Calu3 (cell line): ENCODE measurements around the gene EPB41L5. TPM values are rescaled to one million over a fixed set of nuclear protein-coding genes. Genes with fewer than 3 reads are reported as not detected.
A peak's percentile ranks its signal among the peaks of the same experiment; 100 is the strongest.

ENCODE experiments used
- BruUV-seq: library from RNA; stranded (reverse); fragments of 400-500 nt; replicated peaks from 2 replicates; lab custom pipeline; 2021; lab: Mats Ljungman, UMichigan
- CTCF ChIA-PET: fragments of 300-600 bp; sonication (Branson Sonifier 250); formaldehyde crosslinking; loops from one replicate; lab custom pipeline; 2022; ENCODE audit warnings: antibody characterized with exemption; lab: Charles Lee
- DNase-seq: peaks from one replicate; pipeline ENCODE4 v3.0.0; 2022
- H3K27ac Mint-ChIP-seq: one replicate; pipeline ENCODE4 v1.8.0; 2022; ENCODE audit warnings: mixed read lengths; ENCODE audit not compliant: unreplicated experiment
- H3K27me3 Mint-ChIP-seq: one replicate; pipeline ENCODE4 v1.8.0; 2022; ENCODE audit warnings: mixed read lengths; ENCODE audit not compliant: unreplicated experiment
- H3K36me3 Mint-ChIP-seq: one replicate; pipeline ENCODE4 v1.8.0; 2022; ENCODE audit warnings: mild to moderate bottlenecking, moderate library complexity, mixed read lengths; ENCODE audit not compliant: insufficient read depth, unreplicated experiment
- H3K4me1 Mint-ChIP-seq: one replicate; pipeline ENCODE4 v1.8.0; 2022; ENCODE audit warnings: mild to moderate bottlenecking, low read depth, mixed read lengths; ENCODE audit not compliant: unreplicated experiment
- H3K4me3 Mint-ChIP-seq: one replicate; pipeline ENCODE4 v1.8.0; 2022; ENCODE audit warnings: mild to moderate bottlenecking, low read depth, moderate library complexity, mixed read lengths; ENCODE audit not compliant: unreplicated experiment
- H3K9me3 Mint-ChIP-seq: one replicate; pipeline ENCODE4 v1.8.0; 2022; ENCODE audit warnings: low read depth, mixed read lengths; ENCODE audit not compliant: unreplicated experiment
- intact Hi-C: fragments of 100-400 bp; cut with micrococcal nuclease; formaldehyde crosslinking; loops from one replicate; pipeline ENCODE4 v1.10.0; 2022; ENCODE audit not compliant: unreplicated experiment
- total RNA-seq: library from RNA; stranded (reverse); gene quantifications from 2 replicates; pipeline ENCODE4 v1.2.3, GENCODE V29; 2022
- TF ChIP-seq, protein P1 (sequence below): fragments of 200-600 bp; IDR thresholded peaks from one replicate; pipeline ENCODE4 v1.8.0; 2022; ENCODE audit warnings: antibody characterized with exemption; ENCODE audit not compliant: unreplicated experiment

EPB41L5 gene
- total RNA-seq, 1 experiment from 2014 or later: 27.7 TPM

GRCh38 chr2:120220756-120221155 is 207.9 kb downstream of the EPB41L5 start:
- intact Hi-C loops: no loop called here

GRCh38 chr2:120221616-120222015 is 208.7 kb downstream of the EPB41L5 start:
- Mint-ChIP-seq H3K9me3 (no peaks in the 10 kb centered on the region), H3K27me3 (no peaks in the 10 kb centered on the region), H3K4me1 (peaks cover 15% of the 10 kb centered on the region), H3K27ac (peak overlapping the region; percentile 83), H3K36me3 (peaks cover 42% of the 10 kb centered on the region), H3K4me3 (peak overlapping the region; percentile 79)
- intact Hi-C loops: no loop called here
- no TSS peak for BruUV-seq
- CTCF ChIA-PET: no interaction called here
- TF ChIP-seq, protein P1, sequence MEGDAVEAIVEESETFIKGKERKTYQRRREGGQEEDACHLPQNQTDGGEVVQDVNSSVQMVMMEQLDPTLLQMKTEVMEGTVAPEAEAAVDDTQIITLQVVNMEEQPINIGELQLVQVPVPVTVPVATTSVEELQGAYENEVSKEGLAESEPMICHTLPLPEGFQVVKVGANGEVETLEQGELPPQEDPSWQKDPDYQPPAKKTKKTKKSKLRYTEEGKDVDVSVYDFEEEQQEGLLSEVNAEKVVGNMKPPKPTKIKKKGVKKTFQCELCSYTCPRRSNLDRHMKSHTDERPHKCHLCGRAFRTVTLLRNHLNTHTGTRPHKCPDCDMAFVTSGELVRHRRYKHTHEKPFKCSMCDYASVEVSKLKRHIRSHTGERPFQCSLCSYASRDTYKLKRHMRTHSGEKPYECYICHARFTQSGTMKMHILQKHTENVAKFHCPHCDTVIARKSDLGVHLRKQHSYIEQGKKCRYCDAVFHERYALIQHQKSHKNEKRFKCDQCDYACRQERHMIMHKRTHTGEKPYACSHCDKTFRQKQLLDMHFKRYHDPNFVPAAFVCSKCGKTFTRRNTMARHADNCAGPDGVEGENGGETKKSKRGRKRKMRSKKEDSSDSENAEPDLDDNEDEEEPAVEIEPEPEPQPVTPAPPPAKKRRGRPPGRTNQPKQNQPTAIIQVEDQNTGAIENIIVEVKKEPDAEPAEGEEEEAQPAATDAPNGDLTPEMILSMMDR: no peak
- no peak for DNase-seq

More at GRCh38 chr2:120220756-120221155, 207.9 kb downstream of the EPB41L5 start:
- CTCF ChIA-PET: no interaction called here
- BruUV-seq: no TSS peak
- H3K27me3 Mint-ChIP-seq: no peaks in the 10 kb centered on the region
- peaks cover 42% of the 10 kb centered on the region for H3K36me3 Mint-ChIP-seq
- no peaks in the 10 kb centered on the region for H3K9me3 Mint-ChIP-seq
- H3K27ac Mint-ChIP-seq: no peak overlapping the region
- peaks cover 15% of the 10 kb centered on the region for H3K4me1 Mint-ChIP-seq
- TF ChIP-seq, protein P1: no peak
- H3K4me3 Mint-ChIP-seq: no peak overlapping the region
- DNase-seq: no peak

GRCh38 chr2:120222186-120223033 is 209.5 kb downstream of the EPB41L5 start:
- H3K4me3 Mint-ChIP-seq: peak overlapping the region; percentile 79
- no TSS peak for BruUV-seq
- TF ChIP-seq, protein P1: no peak
- peak overlapping the region; percentile 83 for H3K27ac Mint-ChIP-seq
- peaks cover 15% of the 10 kb centered on the region for H3K4me1 Mint-ChIP-seq
- H3K9me3 Mint-ChIP-seq: no peaks in the 10 kb centered on the region
- CTCF ChIA-PET: interaction anchor here (0.7 to 1.5 kb wide), 5 partner anchors 9 to 91 kb away, joined by 3 to 9 read pairs (median 4); partner anchors contain the start of gene RALB
- no peaks in the 10 kb centered on the region for H3K27me3 Mint-ChIP-seq
- intact Hi-C loops: no loop called here
- DNase-seq: no peak
- peaks cover 42% of the 10 kb centered on the region for H3K36me3 Mint-ChIP-seq

DNA sequence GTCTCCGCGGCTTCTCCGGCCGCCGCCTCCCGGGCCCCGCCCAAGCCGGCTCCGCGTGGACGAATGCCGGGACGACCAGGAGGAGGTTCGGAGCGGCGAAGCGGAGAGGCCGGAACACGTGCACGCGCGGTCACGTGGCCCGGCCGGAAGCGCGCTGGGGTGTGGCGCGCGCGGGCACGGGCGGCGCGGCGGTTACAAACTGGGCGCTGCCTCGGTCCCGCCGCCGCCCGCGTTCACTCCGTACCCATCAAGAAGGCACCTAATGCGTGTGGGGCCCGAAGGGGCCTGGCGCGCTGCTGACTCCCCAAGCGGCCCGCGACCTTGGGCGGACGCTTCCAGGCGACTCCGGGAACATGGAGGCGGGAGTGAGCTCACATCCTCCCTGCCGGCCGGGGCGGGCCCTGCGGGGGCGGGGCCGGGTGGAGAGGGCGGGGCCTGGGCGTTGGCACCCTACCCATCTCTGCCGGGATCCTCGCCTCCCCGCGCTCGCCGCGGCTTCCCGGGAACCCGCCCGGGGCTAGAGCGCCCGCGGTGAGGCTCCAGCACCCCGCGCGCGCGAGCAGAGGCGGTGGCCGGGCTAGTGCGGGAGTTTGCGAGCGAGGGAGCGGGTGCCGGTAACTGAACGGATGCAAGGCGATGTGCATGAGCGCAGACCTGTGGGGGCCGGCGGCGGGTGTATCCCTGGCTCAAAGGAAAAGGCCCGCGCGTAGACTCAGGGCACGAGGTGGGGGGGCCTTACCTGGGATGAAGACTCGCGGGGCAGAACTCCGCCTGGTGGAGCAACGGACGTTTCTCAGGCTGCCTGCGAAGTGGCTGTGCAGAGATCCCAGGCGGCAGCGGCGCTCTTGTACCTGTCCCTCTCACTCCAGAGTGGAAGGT is 210.4 kb downstream of the EPB41L5 start, which contains the start of gene TMEM185B:
Gene TMEM185B, minus strand, starts transcription at position 367 of the 879 bp plus-strand sequence. CDS start 424 bp downstream, outside the sequence.
- intact Hi-C loops: no loop called here
- Mint-ChIP-seq H3K27me3 (no peaks in the 10 kb centered on the region), H3K4me1 (peaks cover 15% of the 10 kb centered on the region), H3K4me3 (peak within 1 kb of the TSS; percentile 79), H3K9me3 (no peaks in the 10 kb centered on the region), H3K36me3 (peaks cover 42% of the 10 kb centered on the region), H3K27ac (peak within 1 kb of the TSS; percentile 83)
- TF ChIP-seq, protein P1: peak; percentile 27
- no TSS peak for BruUV-seq
- peak; percentile 95 for DNase-seq
- CTCF ChIA-PET: interaction anchor here (0.6 to 1.5 kb wide), 6 partner anchors 8 to 861 kb away, joined by 3 to 9 read pairs (median 4); partner anchors contain the start of gene RALB
